Coronary artery (tissue), 2 donors: ENCODE measurements around the gene RPS29.

Experiments used
- DNase-seq: peaks from one replicate; pipeline ENCODE4 v3.0.0-alpha.2; 2017; ENCODE audit warnings: low spot score
- H3K27ac ChIP-seq, 2 donors: fragments of 200-600 bp; sonication (generic); one replicate each; pipeline ENCODE4 v1.5.1; 2016 to 2019
- H3K4me3 ChIP-seq: fragments of 200-600 bp; sonication (generic); 2 replicates; pipeline ENCODE4 v1.5.1; 2016; ENCODE audit warnings: mild to moderate bottlenecking, moderate library complexity
- CTCF ChIP-seq: fragments of 200-600 bp; sonication (generic); IDR thresholded peaks from one replicate; pipeline ENCODE4 v1.5.1; 2019; ENCODE audit warnings: antibody characterized with exemption

RPS29 gene

GRCh38 chr14:49614196-49614595 lies 28.0 kb upstream of the RPS29 start:
- TF ChIP-seq CTCF, result no peak
- no peak overlapping the region for H3K4me3 ChIP-seq
- DNase-seq, result no peak
- H3K27ac ChIP-seq, result no peak overlapping the region

GRCh38 chr14:49612671-49613070 lies 26.5 kb upstream of the RPS29 start:
- H3K4me3 ChIP-seq, result no peak overlapping the region
- no peak for DNase-seq
- no peak for TF ChIP-seq CTCF
- H3K27ac ChIP-seq, result no peak overlapping the region

GRCh38 chr14:49612251-49612650 lies 26.1 kb upstream of the RPS29 start:
- no peak for DNase-seq
- no peak for TF ChIP-seq CTCF
- H3K4me3 ChIP-seq, result no peak overlapping the region
- H3K27ac ChIP-seq, result no peak overlapping the region

- H3K27ac ChIP-seq, result no peak overlapping the region
- no peak for TF ChIP-seq CTCF
- H3K4me3 ChIP-seq, result no peak overlapping the region
- no peak for DNase-seq
Observed at GRCh38 chr14:49607583-49607982, 21.4 kb upstream of the RPS29 start.

- H3K4me3 ChIP-seq, result peak within 1 kb of the TSS; percentile 88
- peak; percentile 87 for DNase-seq
- peak within 1 kb of the TSS; percentile 88 to 92 for H3K27ac ChIP-seq
- TF ChIP-seq CTCF, result no peak
Observed at GRCh38 chr14:49598485-49599300, 12.5 kb upstream of the RPS29 start, which contains the start of gene LRR1. Gene LRR1, plus strand, starts transcription at chr14:49598940. Its CDS starts 81 bp downstream, at chr14:49599021.

- peak overlapping the region; percentile 88 to 92 for H3K27ac ChIP-seq
- TF ChIP-seq CTCF, result no peak
- DNase-seq, result no peak
- H3K4me3 ChIP-seq, result peak overlapping the region; percentile 88
Observed at GRCh38 chr14:49598189-49598484, 12.0 kb upstream of the RPS29 start.
